HG03025 (cell line): ENCODE data around the gene BACH2.
"Not testable (repeated sequence)": the region's sequence is repeated elsewhere in the genome, so short reads cannot be mapped to it uniquely, and the experiment has no call there.

Source experiments
- ATAC-seq: cut with Tn5 transposase; IDR thresholded peaks from one replicate; pipeline ENCODE4 v1.9.1; 2021; ENCODE audit warnings: mild to moderate bottlenecking, moderate library complexity; ENCODE audit not compliant: unreplicated experiment, low FRiP score

Gene BACH2

GRCh38 chr6:90080876-90081481 is 215.7 kb downstream of the BACH2 start:
- peak; percentile 54 for ATAC-seq

GRCh38 chr6:90079560-90080490 is 216.8 kb downstream of the BACH2 start:
- ATAC-seq, result no peak

DNA sequence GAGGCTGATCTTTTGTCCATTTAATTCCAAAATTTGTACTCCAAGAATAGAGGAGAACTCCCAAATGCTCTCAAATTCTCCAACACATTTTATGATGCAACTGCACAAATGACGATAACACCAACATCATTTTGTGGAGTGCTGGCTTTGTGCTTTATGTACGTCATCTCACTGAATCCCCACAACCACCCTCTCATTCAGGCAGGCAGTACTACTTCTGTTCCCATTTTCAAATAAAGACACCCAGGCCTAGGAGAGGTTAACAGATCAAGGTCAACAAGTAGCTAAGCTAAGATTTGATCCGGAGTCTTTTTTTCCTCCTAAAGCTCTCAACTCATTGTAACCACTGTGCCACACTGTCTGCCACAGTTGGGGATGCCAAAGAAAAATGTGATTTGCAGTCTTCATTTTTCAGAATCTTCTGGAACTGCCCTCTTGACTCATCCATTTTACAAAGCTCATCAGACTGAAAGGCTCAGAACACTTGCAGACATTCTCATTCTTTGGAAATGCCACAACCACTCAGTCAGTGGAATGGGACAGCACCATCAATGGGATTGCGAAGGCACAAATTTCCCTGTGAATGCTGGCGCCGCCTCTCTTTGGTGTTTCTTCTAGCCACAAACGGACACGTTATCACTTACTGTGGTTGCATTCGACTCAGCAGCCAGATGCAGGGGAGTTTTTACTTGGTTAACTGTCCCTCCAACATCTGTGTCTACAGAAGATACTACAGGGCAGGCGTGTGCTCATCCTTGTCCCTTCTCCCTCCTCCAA is 217.9 kb downstream of the BACH2 start:
- no peak for ATAC-seq

DNA sequence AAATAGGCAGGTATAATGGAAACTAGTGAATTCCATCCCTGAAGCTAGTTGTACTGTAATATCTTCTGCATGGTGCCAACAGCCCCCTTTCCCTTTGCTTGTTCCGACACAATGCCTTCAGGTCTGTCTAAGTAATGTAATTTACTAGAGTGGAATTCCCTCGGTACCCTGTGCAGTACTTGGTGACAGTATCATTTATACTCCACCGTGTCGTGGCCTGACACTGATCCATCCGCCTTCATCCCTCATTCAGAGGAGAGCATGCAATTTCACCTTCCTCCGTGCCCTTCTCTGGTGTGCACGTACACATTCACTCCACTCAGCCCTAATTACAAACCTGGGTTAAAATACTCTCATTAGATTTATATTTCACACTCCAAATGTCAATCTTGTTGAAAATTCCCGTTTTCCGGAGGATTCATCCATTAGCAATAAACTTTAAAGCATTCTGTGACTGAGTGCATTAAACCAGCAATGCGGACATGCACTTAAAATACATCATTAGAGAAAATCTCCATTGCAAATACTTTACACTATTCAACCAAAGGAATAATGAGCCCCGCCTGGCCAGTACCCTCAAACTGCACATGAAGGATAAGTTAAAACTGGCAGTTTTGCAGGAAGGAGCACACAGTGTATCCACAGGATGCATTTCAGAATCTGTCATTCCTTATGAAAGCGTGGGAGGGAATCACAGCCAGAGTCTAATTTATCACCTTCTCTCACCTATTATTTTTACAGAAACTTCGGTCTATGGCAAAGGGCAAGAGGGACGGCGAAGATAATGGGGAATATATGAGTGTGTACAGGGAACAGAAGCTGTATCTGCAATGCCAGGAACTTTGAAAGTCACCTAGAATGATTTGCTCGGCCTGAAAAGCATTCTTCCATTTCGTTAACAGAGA is 219.9 kb downstream of the BACH2 start:
- no peak for ATAC-seq

DNA sequence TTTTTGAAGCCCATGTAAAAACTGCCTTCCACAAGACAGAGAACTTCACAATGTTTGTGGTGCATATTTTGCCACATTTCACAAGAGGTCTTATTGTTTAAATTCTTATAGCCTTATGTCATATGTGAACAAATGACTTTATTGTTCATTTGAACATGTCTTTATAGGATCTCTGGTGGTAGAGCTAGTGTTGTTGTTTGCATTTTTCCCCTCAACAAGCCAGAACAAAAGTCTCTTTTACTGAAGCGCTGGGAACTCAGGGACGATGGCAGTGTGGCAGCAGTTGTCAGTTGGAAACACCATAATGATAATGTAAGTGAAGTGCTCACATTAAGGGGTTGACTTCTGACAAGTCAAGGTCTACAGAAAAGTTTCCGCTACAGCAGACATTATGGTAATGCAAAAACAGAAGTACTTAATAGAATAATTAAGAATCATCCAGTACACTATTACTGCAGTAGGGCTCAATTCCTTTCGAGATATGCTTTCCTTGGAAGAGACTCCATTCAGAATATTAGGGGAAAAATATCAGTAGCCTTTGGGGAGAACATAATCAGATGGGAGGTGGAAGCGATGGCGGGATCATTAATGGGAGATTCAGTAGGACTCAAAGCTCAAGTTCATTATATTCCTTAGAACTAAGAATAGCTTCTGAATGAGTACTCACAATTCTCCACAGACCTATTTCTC is 222.3 kb downstream of the BACH2 start:
- ATAC-seq, result no peak

- ATAC-seq, result no peak
Measured at GRCh38 chr6:90072935-90073464, 223.6 kb downstream of the BACH2 start.

DNA sequence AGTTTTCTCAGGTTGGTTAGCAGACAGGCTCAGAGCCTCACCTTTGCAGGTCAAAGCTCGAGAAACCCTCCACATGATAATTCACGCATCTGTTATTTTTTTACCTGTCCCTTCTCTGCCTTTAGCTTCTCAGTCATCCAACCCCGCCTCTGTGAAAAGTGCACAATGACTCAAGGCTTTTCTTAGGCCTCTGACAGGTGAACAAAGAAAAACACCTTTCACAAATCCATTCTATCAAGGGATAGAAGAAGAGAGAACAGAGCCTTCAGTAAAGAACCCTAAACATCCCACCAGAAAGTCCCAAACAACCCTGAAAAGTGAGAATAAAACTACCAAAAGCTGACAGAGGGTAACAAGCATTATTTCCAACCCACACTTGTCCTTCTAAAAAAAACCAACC is 224.1 kb downstream of the BACH2 start:
- ATAC-seq, result no peak

GRCh38 chr6:90068703-90069523 is 227.7 kb downstream of the BACH2 start:
- no peak for ATAC-seq

GRCh38 chr6:90068264-90068663 is 228.4 kb downstream of the BACH2 start:
- ATAC-seq, result no peak

GRCh38 chr6:90066697-90067096 is 229.9 kb downstream of the BACH2 start:
- ATAC-seq, result no peak

GRCh38 chr6:90065173-90065572 is 231.5 kb downstream of the BACH2 start:
- no peak for ATAC-seq

- ATAC-seq, result no peak
Measured at GRCh38 chr6:90062667-90063066, 234.0 kb downstream of the BACH2 start.

- ATAC-seq, result no peak
Measured at GRCh38 chr6:90062051-90062450, 234.6 kb downstream of the BACH2 start.

- ATAC-seq, result not testable (repeated sequence)
Measured at GRCh38 chr6:90059178-90059577, 237.5 kb downstream of the BACH2 start.

- ATAC-seq, result not testable (repeated sequence)
Measured at GRCh38 chr6:90055924-90056323, 240.7 kb downstream of the BACH2 start.

DNA sequence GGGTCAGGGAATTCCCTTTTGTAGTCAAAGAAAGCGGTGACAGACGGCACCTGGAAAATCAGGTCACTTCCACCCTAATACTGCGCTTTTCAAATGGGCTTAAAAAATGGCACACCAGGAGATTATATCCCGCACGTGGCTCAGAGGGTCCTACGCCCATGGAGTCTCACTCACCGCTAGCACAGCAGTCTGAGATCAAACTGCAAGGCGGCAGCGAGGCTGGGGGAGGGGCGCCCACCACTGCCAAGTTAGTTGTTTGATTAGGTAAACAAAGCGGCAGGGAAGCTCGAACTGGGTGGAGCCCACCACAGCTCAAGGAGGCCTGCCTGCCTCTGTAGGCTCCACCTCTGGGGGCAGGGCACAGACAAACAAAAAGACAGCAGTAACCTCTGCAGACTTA is 242.4 kb downstream of the BACH2 start:
- ATAC-seq, result not testable (repeated sequence)

DNA sequence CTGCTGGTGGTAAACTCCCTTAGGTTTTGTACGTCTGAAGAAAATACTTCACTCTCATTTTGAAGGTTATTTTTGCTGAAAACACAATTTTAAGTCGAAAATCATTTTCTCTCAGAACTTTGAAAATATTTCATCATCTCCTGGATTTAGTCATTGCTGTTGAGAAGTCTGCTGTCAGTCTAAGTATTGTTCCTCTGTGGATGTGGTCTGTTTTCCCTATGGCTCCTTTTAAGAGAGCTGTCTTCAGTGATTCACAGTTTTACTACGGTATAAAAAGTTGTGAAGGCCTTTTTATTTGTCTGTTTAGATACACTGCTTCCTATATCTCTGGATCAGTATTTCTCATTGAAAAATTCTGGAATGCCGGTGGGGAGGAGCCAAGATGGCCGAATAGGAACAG is 243.0 kb downstream of the BACH2 start:
- no peak for ATAC-seq

- no peak for ATAC-seq
Measured at GRCh38 chr6:90049295-90049694, 247.3 kb downstream of the BACH2 start.
